Neural crest cell (in vitro differentiated cells): ENCODE results near the gene CGGBP1. TPM values are rescaled to one million over a fixed set of nuclear protein-coding genes. Genes with fewer than 3 reads are reported as not detected.

Experiments used
- DNase-seq: peaks from one replicate; pipeline ENCODE4 v3.0.0; 2021; ENCODE audit warnings: low read depth, mixed read lengths, low spot score
- H3K27ac Mint-ChIP-seq: one replicate; pipeline ENCODE4 v1.8.0; 2021; ENCODE audit warnings: mild to moderate bottlenecking, mixed read lengths; ENCODE audit not compliant: unreplicated experiment
- H3K27me3 Mint-ChIP-seq: 2 replicates; pipeline ENCODE4 v1.8.0; 2021; ENCODE audit warnings: low read depth, mild to moderate bottlenecking, mixed read lengths
- H3K36me3 Mint-ChIP-seq: 2 replicates; pipeline ENCODE4 v1.8.0; 2021; ENCODE audit warnings: low read depth, mild to moderate bottlenecking, mixed read lengths
- H3K4me1 Mint-ChIP-seq: 2 replicates; pipeline ENCODE4 v1.8.0; 2021; ENCODE audit warnings: mixed read lengths
- H3K4me3 Mint-ChIP-seq: one replicate; pipeline ENCODE4 v1.8.0; 2021; ENCODE audit warnings: mild to moderate bottlenecking, mixed read lengths
- H3K9me3 Mint-ChIP-seq: 2 replicates; pipeline ENCODE4 v1.8.0; 2021; ENCODE audit warnings: mixed read lengths
- total RNA-seq: library from RNA; stranded (reverse); gene quantifications from 2 replicates; pipeline ENCODE4 v1.2.1, GENCODE V29; 2021
- TF ChIP-seq, protein P1 (sequence below): fragments of 200-600 bp; sonication (generic); conservative IDR thresholded peaks from 2 replicates; pipeline ENCODE4 v1.5.0; 2021; ENCODE audit warnings: antibody characterized with exemption, mild to moderate bottlenecking

The CGGBP1 gene
- total RNA-seq, 1 donor from 2014 or later, result 95.5 TPM

DNA sequence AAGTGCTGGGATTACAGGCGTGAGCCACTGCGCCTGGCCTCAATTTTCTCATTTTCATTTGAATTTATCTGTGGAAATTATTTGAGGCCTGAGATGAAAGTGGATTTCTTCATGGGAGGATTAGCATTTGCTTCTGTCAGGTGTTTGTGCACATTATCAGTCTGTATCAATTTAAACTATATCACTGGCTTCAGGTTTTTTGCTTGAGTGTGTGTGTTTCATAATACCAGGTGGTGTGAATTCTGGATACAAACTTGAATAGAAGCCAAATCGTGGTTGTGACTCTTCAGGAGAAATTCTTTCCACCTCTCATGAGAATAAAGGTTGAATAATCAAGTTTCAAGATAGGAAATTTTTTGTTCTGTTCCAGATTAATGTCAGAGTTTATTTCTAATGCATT, 56.4 kb downstream of the CGGBP1 start:
- Mint-ChIP-seq H3K27ac (no peak overlapping the region), H3K9me3 (no peaks in the 10 kb centered on the region), H3K4me3 (no peak overlapping the region), H3K36me3 (no peaks in the 10 kb centered on the region), H3K4me1 (no peaks in the 10 kb centered on the region), H3K27me3 (no peaks in the 10 kb centered on the region)
- no peak for DNase-seq
- TF ChIP-seq, protein P1, sequence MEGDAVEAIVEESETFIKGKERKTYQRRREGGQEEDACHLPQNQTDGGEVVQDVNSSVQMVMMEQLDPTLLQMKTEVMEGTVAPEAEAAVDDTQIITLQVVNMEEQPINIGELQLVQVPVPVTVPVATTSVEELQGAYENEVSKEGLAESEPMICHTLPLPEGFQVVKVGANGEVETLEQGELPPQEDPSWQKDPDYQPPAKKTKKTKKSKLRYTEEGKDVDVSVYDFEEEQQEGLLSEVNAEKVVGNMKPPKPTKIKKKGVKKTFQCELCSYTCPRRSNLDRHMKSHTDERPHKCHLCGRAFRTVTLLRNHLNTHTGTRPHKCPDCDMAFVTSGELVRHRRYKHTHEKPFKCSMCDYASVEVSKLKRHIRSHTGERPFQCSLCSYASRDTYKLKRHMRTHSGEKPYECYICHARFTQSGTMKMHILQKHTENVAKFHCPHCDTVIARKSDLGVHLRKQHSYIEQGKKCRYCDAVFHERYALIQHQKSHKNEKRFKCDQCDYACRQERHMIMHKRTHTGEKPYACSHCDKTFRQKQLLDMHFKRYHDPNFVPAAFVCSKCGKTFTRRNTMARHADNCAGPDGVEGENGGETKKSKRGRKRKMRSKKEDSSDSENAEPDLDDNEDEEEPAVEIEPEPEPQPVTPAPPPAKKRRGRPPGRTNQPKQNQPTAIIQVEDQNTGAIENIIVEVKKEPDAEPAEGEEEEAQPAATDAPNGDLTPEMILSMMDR, result no peak

Other genes with a start within 250 kb of the CGGBP1 start
- 7.2 and 8.6 TPM in 2 replicates for gene ZNF654, start 250 bp upstream of the CGGBP1 start, total RNA-seq
- gene C3orf38, start 91.0 kb upstream of the CGGBP1 start, total RNA-seq, result 33.4 and 36.3 TPM in 2 replicates